HG03280 (cell line): ENCODE measurements around the gene FBLN5.

Source experiments
- ATAC-seq: cut with Tn5 transposase; IDR thresholded peaks from one replicate; pipeline ENCODE4 v1.9.1; 2021; ENCODE audit warnings: mild to moderate bottlenecking, moderate library complexity; ENCODE audit not compliant: unreplicated experiment

FBLN5 gene, protein sequence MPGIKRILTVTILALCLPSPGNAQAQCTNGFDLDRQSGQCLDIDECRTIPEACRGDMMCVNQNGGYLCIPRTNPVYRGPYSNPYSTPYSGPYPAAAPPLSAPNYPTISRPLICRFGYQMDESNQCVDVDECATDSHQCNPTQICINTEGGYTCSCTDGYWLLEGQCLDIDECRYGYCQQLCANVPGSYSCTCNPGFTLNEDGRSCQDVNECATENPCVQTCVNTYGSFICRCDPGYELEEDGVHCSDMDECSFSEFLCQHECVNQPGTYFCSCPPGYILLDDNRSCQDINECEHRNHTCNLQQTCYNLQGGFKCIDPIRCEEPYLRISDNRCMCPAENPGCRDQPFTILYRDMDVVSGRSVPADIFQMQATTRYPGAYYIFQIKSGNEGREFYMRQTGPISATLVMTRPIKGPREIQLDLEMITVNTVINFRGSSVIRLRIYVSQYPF

DNA sequence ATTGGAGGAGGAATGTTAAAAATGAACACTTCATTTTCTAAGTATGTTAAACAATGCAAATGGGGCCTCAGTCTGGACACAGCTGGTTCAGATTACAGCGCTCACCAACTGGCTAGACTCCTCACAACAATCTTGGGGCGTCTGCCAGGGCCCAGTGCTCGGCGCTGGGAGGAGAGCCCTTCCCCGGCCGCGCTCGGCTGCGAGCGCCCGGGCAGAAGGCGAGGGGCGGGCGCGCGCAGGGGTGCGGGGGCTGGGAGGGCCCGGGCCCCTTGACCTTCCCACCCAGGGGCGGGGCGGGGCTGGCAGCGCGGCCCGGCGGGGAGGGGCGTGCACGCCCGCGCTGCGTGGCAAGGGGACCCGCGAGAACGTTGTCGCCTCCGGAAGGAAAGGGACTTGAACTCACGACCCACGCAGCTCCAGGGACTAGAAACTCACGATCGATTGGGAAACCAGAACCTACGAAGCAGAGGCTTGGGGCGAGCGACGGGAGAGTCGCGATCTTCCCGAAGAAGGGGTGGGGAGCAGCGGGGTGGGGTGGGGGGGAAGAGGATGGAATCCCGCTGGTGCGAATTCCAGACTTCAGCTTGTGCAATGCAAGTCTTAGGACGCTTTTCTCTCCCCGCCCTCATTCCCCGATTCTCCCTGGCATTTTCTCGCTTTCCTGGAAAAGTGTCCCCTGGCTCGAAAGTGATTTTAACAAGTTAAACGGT, at the start of gene FBLN5:
FBLN5 (minus strand) TSS at position 220 of the 710 bp plus-strand sequence. CDS start 465 bp downstream, outside the sequence.
- no peak for ATAC-seq

GRCh38 chr14:91996948-91997371, 49.5 kb upstream of the FBLN5 start:
- ATAC-seq, result no peak

- ATAC-seq, result no peak
These were observed 39.7 kb upstream of the FBLN5 start for GRCh38 chr14:91987192-91987591.

DNA sequence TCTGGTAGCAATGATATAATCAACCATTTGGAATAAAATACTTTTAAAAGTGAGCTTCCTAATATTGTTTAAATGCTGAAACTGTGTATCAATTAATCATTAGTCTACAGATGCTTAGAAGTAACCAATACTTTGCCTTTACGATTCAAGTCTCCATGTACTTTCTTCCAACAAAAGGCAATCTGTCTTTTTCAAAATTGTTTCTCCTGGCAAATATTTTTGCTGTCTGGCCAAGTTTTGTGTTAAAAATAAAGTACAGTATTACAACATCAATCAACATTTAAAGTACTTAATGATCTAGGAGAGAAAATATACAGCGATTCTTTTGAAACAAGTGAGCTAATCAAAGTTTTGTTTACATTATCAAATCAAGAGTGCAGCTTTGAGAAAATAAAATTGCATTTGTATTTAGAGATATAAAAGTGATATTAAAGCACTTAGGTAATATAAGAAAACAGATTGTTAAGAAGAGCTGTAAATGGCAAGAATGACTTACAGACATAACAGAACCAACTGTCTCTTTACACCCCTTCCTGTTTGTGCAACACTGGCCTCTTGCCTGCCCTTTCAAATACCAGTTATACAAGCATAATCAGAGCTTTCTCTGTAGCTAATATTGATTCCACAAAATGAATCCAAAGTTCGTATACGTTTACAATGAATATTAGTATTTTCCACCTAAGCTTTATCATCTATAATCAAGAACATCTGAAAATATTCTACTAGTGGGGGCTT, 38.2 kb upstream of the FBLN5 start:
- ATAC-seq, result no peak

DNA sequence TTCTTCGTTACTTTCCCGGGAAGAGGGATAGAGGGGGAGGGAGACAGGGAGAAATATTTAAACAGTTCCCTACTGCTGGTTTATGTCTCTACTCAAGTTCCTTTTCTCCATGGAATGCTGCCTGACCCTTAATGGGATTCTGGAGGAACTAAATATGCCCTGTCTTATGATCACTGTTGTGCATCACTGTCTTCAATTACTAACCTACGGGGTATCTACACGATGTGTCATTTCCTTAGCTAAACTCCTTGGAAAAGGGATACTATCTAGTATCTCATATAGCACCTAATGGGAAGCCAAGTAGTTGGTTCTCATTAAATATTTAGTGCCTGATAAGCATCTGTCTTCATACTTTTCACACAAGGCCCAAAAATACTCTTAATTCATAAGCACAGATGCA, 37.5 kb upstream of the FBLN5 start:
- ATAC-seq, result no peak

- no peak for ATAC-seq
These were observed 36.1 kb upstream of the FBLN5 start for GRCh38 chr14:91983588-91983987.

DNA sequence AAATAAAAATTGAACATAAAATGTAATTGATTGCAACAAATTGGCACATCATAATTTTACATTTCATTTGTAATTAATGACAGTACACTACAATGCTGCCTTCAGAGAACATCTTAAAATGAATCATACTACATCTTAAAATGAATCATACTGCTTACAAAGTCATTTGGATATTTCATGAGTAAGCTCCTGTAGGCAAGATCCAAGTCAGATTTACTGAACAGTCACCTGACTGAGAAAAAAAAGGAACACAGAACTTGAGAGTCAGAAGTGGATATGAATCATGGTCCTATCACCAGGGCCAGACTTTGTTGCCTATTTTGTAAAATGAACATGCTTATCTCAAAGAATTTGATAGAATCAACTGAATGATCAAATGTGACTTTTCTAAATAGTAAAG, 32.7 kb upstream of the FBLN5 start:
- ATAC-seq, result peak; percentile 60

DNA sequence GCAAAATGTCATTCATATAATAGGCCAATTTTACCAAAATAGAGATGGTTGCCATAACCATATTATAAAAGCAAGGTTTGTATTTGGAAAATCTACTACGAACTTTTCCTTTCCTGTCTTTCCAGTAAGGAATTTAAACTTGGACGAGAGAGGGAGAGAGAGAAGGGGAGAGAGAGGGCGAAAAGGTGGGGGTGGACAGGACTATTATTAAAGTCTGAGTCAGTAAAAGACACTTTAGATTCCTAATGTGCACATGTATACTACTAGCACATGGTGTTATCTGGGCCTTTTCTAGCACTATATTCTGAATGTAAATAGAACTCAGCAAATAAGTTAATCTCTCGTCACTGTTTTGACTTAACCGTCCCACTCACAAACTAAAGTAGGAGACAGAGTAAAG, 30.4 kb upstream of the FBLN5 start:
- ATAC-seq, result no peak

DNA sequence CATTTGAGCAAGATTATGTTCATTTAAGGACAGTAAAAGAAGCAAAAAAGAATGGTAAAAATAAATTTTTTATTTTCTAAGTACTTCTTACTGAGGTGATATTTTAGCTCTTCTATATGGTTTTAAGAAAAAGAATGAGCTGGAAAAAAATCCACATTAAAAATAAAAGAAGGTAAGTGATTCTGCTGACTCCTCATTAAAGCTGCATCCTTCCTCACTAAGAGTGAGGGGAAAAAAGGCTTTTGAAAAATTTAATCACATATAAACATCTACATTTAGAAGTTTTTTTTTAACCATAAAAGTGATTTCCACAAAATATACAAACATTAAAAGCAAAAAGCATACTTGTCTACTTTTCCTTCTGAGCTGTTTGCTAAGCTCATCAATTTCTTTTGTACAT, 28.3 kb upstream of the FBLN5 start:
- ATAC-seq, result no peak

GRCh38 chr14:91971188-91971778, 23.8 kb upstream of the FBLN5 start:
- no peak for ATAC-seq

- ATAC-seq, result no peak
These were observed 20.8 kb upstream of the FBLN5 start for GRCh38 chr14:91968280-91968679.

- ATAC-seq, result no peak
These were observed 17.2 kb upstream of the FBLN5 start for GRCh38 chr14:91964724-91965123.

DNA sequence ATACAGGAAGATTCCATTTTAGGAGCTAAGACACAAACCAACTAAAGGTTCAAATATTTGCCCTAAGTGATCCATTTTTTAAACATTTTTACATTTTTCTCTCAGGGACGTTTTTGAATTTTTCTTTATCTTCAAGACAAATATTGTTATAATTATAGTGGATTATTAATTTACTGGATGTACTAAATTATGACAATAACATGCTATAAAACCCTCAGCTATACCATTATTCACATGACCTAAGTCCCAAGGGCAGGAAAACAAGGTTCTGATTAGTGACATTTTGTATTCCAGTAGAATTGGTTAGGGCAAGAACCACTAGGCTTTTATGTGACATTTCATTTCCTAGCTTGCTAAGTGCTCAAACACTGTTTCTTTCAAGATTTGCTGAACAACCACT, 16.5 kb upstream of the FBLN5 start:
- ATAC-seq, result no peak

GRCh38 chr14:91963465-91963864, 16.0 kb upstream of the FBLN5 start:
- no peak for ATAC-seq

DNA sequence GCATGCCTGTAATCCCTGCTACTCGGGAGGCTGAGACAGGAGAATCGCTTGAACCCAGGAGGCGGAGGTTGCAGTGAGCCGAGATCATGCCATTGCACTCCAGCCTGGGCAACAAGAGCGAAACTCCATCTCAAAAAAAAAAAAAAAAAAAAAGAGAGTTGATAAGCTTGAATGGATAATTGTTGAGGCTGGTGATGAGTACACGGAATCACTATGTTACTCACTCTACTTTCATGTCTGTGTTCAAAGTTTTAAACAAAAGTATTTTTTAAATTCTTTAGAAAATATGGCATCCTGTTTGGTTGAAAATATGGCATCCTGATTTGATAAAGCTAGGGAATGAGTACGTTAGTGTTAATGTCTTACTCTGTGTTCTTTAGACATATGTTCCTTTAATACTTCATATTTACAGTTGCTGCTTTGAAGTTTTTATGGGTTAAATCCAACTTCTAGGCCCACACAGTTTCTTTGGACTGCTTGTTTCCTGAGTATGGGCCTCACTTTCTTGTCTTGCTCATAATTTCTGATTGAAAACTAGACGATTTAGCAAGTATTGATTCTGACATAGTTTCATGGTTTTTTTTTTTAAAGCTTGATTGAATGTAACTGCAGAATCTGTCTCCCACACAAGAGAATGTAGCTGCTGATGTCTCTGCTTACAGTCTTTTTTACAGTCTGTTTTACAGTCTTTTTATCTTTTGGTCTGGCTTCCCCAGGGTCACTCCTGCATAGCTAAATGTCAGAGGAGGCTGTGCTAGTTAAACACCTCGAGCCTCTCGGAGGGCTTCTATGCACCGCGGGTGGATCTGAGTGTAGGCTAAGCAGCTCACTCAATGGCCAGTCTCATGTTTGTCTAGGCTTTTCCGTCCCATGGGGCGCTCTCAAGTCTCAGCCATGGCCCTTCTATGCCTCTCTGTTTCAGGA, 14.1 kb upstream of the FBLN5 start:
- no peak for ATAC-seq

- ATAC-seq, result no peak
These were observed 10.4 kb upstream of the FBLN5 start for GRCh38 chr14:91957876-91958313.

- no peak for ATAC-seq
These were observed 9.1 kb upstream of the FBLN5 start for GRCh38 chr14:91956616-91957015.

- ATAC-seq, result no peak
These were observed 7.7 kb upstream of the FBLN5 start for GRCh38 chr14:91955168-91955567.

- no peak for ATAC-seq
These were observed 5.9 kb upstream of the FBLN5 start for GRCh38 chr14:91953170-91953985.
